ENCODE results near the gene MAN2B1. TPM values are rescaled to one million over a fixed set of nuclear protein-coding genes. Genes with fewer than 3 reads are reported as not detected.

Gene MAN2B1
- 15.8 to 20.2 TPM (median 19.2 TPM) in 5 replicates for total RNA-seq (2022; extraction: Qiagen RNA extraction)

GRCh38 chr19:12666265-12667048 is at the start of gene MAN2B1, which contains the start of gene WDR83:
TSS of gene MAN2B1 (minus strand) at chr19:12666742. CDS start at chr19:12666701, 41 bp downstream.
TSS of gene WDR83 (plus strand) at chr19:12666807. CDS start at chr19:12669791, 2,984 bp downstream.

GRCh38 chr19:12696366-12697335 is 30.1 kb upstream of the MAN2B1 start, which contains the start of gene FBXW9:
TSS of gene FBXW9 (minus strand) at chr19:12696631. CDS start at chr19:12696581, 50 bp downstream.

GRCh38 chr19:12687496-12688196 is 21.1 kb upstream of the MAN2B1 start, which contains the start of gene GNG14:
TSS of gene GNG14 (plus strand) at chr19:12687998. CDS start at chr19:12688049, 51 bp downstream.

GRCh38 chr19:12681074-12681987 is 14.8 kb upstream of the MAN2B1 start, which contains the start of gene DHPS:
TSS of gene DHPS (minus strand) at chr19:12681880. CDS start at chr19:12681766, 114 bp downstream.

GRCh38 chr19:12610540-12611360 is 55.8 kb downstream of the MAN2B1 start, which contains the start of the genes ZNF490 and ZNF791:
TSS of gene ZNF490 (minus strand) at chr19:12610813. CDS start at chr19:12610680, 133 bp downstream.
TSS of gene ZNF791 (plus strand) at chr19:12610920. CDS start at chr19:12611080, 160 bp downstream.

Other genes with a start within 250 kb of the MAN2B1 start
- gene ZNF443, start 225.7 kb downstream of the MAN2B1 start, total RNA-seq (2022; extraction: Qiagen RNA extraction) = 0.72 to 1.5 TPM (median 0.88 TPM) in 5 replicates
- gene ZNF709, start 181.9 kb downstream of the MAN2B1 start, total RNA-seq (2022; extraction: Qiagen RNA extraction) = not detected in 5 replicates
- 1.4 to 2.5 TPM (median 1.7 TPM) in 5 replicates for gene ZNF564, start 115.3 kb downstream of the MAN2B1 start, total RNA-seq (2022; extraction: Qiagen RNA extraction)
- gene ZNF490, start 55.9 kb downstream of the MAN2B1 start, total RNA-seq (2022; extraction: Qiagen RNA extraction) = 0.29 to 0.89 TPM (median 0.77 TPM) in 5 replicates
- gene ZNF791, start 55.8 kb downstream of the MAN2B1 start, total RNA-seq (2022; extraction: Qiagen RNA extraction) = 4.1 to 6.0 TPM (median 4.9 TPM) in 5 replicates
- 8.6 to 11.4 TPM (median 9.1 TPM) in 5 replicates for gene WDR83, start 65 bp upstream of the MAN2B1 start, total RNA-seq (2022; extraction: Qiagen RNA extraction)
- 34.7 to 50.4 TPM (median 49.3 TPM) in 5 replicates for gene DHPS, start 15.1 kb upstream of the MAN2B1 start, total RNA-seq (2022; extraction: Qiagen RNA extraction)
- not detected in 5 replicates for gene GNG14, start 21.3 kb upstream of the MAN2B1 start, total RNA-seq (2022; extraction: Qiagen RNA extraction)
- 9.1 to 14.4 TPM (median 12.9 TPM) in 5 replicates for gene FBXW9, start 29.9 kb upstream of the MAN2B1 start, total RNA-seq (2022; extraction: Qiagen RNA extraction)
- 24.4 to 36.5 TPM (median 34.0 TPM) in 5 replicates for gene TNPO2, start 57.2 kb upstream of the MAN2B1 start, total RNA-seq (2022; extraction: Qiagen RNA extraction)
- gene TRIR, start 67.9 kb upstream of the MAN2B1 start, total RNA-seq (2022; extraction: Qiagen RNA extraction) = 151 to 217 TPM (median 202 TPM) in 5 replicates
- gene GET3, start 70.8 kb upstream of the MAN2B1 start, total RNA-seq (2022; extraction: Qiagen RNA extraction) = 78.1 to 102 TPM (median 96.8 TPM) in 5 replicates
- gene BEST2, start 85.0 kb upstream of the MAN2B1 start, total RNA-seq (2022; extraction: Qiagen RNA extraction) = 1.5 to 2.3 TPM (median 1.8 TPM) in 5 replicates
- gene HOOK2, start 108.8 kb upstream of the MAN2B1 start, total RNA-seq (2022; extraction: Qiagen RNA extraction) = 9.6 to 11.8 TPM (median 10.1 TPM) in 5 replicates
- gene JUNB, start 124.7 kb upstream of the MAN2B1 start, total RNA-seq (2022; extraction: Qiagen RNA extraction) = 115 to 209 TPM (median 173 TPM) in 5 replicates
- gene PRDX2, start 135.1 kb upstream of the MAN2B1 start, total RNA-seq (2022; extraction: Qiagen RNA extraction) = 0.33 to 0.87 TPM (median 0.68 TPM) in 4 of 5 replicates, not detected in the other
- 7.7 to 15.0 TPM (median 11.7 TPM) in 4 of 5 replicates, not detected in the other for gene THSD8, start 135.3 kb upstream of the MAN2B1 start, total RNA-seq (2022; extraction: Qiagen RNA extraction)
- 39.1 to 48.3 TPM (median 46.8 TPM) in 5 replicates for gene RNASEH2A, start 139.8 kb upstream of the MAN2B1 start, total RNA-seq (2022; extraction: Qiagen RNA extraction)
- gene RTBDN, start 167.8 kb upstream of the MAN2B1 start, total RNA-seq (2022; extraction: Qiagen RNA extraction) = 0.22 to 0.48 TPM (median 0.33 TPM) in 3 of 5 replicates, not detected in the others
- gene MAST1, start 171.8 kb upstream of the MAN2B1 start, total RNA-seq (2022; extraction: Qiagen RNA extraction) = 1.4 to 2.6 TPM (median 1.9 TPM) in 5 replicates
- gene DNASE2, start 214.7 kb upstream of the MAN2B1 start, total RNA-seq (2022; extraction: Qiagen RNA extraction) = 26.6 to 32.2 TPM (median 29.9 TPM) in 5 replicates
- 0.10 TPM in 1 of 5 replicates, not detected in the others for gene KLF1, start 220.5 kb upstream of the MAN2B1 start, total RNA-seq (2022; extraction: Qiagen RNA extraction)
- gene GCDH, start 224.4 kb upstream of the MAN2B1 start, total RNA-seq (2022; extraction: Qiagen RNA extraction) = 8.7 to 10.3 TPM (median 9.7 TPM) in 5 replicates

Data from A549 treated with Mapracorat at 1 μM for 4 hours (cell line).